BJ (cell line): ENCODE measurements around the gene TSPAN31. TPM values are rescaled to one million over a fixed set of nuclear protein-coding genes. Genes with fewer than 3 reads are reported as not detected.

Source experiments
- CTCF ChIA-PET: fragments of 350-600 bp; formaldehyde crosslinking; extraction: SDS; loops from one replicate; lab custom pipeline; 2021; ENCODE audit warnings: antibody characterized with exemption, inconsistent platforms; lab: Yijun Ruan, JAX
- POLR2A ChIA-PET: fragments of 300-600 bp; sonication (Branson Sonifier 250); formaldehyde crosslinking; extraction: SDS; loops from one replicate; lab custom pipeline; 2021; ENCODE audit warnings: antibody characterized with exemption; lab: Charles Lee
- DNase-seq: peaks from one replicate; pipeline ENCODE4 v3.0.0-alpha.2; 2011; ENCODE audit warnings: low read depth
- H3K27me3 ChIP-seq: 2 replicates; pipeline ENCODE4 v1.6.0; 2011; ENCODE audit warnings: low read length; ENCODE audit not compliant: control insufficient read depth, insufficient read depth
- H3K36me3 ChIP-seq: 2 replicates; pipeline ENCODE4 v1.5.1; 2011; ENCODE audit warnings: low read length; ENCODE audit not compliant: control insufficient read depth, insufficient read depth
- H3K4me3 ChIP-seq: 2 replicates; pipeline ENCODE4 v1.5.1; 2011; ENCODE audit warnings: low read depth, mild to moderate bottlenecking, control low read depth, low read length
- polyA plus RNA-seq: library from polyadenylated mRNA; depleted of rRNA; stranded (reverse); fragments of >200 nt; gene quantifications from 2 replicates; pipeline ENCODE4 v1.2.3, GENCODE V29; 2011
- TF ChIP-seq, protein P1 (sequence below): IDR thresholded peaks from 2 replicates; pipeline ENCODE4 v1.5.1; 2011; ENCODE audit warnings: low read depth, mild to moderate bottlenecking, control low read depth, inconsistent platforms, low read length, moderate library complexity; ENCODE audit not compliant: insufficient read depth

The TSPAN31 gene
- polyA plus RNA-seq, 1 experiment = 25.7 TPM

DNA sequence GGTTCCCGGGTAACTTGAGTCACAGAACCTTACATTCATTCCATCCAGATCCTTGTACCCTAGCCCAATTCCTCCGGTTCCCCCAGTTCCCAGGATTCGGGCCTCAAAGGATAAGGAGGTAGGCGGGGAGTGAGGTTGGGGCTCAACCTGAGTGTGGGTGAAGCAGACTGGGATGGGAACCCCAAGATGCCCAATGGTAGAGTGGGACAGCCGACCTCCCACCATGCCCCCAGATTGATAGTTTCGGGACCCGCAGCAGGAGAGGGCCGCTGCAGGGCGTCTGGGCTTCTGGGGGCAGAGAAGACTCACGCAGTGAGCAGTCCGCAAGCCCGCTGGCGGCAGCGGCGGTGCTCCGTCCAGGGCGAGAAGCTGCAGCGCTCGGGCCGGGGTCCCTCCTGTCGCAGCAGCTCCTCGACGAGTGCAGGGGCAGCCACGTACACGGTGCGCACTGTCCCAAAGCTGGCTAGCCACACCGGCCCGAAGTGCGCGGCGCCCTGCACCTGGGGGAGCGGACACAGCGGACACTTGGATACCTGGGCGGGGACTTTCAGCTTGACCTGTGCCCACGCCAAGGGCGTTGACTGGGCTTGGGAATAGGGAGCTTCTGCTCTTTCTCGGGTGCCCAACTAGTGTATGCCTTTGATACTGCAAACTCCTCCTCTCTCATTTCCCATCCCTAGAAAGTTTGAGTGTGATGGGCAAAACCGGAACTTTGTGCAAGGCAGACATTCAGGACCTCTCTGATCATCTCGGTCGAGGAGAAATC, 21.0 kb downstream of the TSPAN31 start:
- Histone ChIP-seq H3K36me3 (peaks cover 2% of the 10 kb centered on the region; the same call in 1 of the 2 replicates), H3K27me3 (peaks cover 8% of the 10 kb centered on the region; the same call in 1 of the 2 replicates), H3K4me3 (peak overlapping the region; percentile 11; the same call in 1 of the 2 replicates)
- CTCF ChIA-PET = interaction anchor here (1.5 to 2.0 kb wide), 3 partner anchors 9 to 71 kb away, joined by 3 to 12 read pairs (median 3); no protein-coding TSS in a partner anchor
- TF ChIP-seq, protein P1, sequence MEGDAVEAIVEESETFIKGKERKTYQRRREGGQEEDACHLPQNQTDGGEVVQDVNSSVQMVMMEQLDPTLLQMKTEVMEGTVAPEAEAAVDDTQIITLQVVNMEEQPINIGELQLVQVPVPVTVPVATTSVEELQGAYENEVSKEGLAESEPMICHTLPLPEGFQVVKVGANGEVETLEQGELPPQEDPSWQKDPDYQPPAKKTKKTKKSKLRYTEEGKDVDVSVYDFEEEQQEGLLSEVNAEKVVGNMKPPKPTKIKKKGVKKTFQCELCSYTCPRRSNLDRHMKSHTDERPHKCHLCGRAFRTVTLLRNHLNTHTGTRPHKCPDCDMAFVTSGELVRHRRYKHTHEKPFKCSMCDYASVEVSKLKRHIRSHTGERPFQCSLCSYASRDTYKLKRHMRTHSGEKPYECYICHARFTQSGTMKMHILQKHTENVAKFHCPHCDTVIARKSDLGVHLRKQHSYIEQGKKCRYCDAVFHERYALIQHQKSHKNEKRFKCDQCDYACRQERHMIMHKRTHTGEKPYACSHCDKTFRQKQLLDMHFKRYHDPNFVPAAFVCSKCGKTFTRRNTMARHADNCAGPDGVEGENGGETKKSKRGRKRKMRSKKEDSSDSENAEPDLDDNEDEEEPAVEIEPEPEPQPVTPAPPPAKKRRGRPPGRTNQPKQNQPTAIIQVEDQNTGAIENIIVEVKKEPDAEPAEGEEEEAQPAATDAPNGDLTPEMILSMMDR = no peak
- DNase-seq = no peak
- POLR2A ChIA-PET = interaction anchor here (0.5 kb wide), 1 partner anchor 81 kb away, joined by 6 read pairs; the partner anchor contains the start of gene CTDSP2

DNA sequence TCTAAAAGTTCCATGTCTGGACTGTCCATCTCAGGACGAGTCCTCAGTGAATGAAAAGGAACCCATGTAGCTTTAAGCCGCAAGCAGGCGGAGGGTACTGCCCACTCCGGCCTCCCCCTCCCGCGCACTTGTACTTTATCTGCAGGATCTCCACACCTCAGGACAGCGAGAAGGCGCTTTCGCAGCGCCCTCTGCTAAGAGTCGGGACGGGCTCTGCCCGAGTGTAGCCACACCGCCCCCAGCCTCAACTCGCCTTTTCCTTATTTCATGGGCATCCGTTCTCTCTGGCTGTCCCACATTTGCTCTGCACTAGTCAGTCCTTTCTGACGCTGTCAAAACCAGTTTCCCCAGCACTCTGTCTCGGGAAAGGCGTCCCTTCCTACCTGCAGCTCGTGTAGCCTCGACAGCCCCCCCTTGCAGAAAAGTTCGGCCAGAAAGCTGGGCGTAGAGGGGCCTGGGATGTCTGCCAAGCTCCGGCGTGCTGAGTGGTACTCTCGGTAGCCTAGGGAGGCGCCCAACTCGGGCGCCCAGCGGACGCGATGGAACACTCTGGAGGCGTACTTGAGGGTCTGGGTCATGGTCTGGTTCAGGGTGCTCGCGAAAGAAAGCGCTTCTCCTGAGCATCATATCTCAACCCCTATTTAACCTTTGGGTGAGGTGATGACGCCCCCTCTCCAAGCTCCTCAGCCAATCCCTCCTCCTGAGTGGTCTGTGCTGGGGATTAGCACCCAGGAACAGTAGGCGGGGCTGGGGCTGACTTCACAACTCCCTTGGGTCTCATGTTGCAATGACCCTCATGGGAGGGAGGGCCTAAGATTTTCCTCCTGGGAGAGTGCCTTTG, 21.8 kb downstream of the TSPAN31 start, which contains the start of gene CYP27B1:
TSS of gene CYP27B1 (minus strand) at position 615 of the 841 bp plus-strand sequence. CDS start at position 578, 37 bp downstream.
- no peak for DNase-seq
- CTCF ChIA-PET = interaction anchor here (0.5 to 2.0 kb wide), 5 partner anchors 10 to 70 kb away, joined by 3 to 12 read pairs (median 3); no protein-coding TSS in a partner anchor

DNA sequence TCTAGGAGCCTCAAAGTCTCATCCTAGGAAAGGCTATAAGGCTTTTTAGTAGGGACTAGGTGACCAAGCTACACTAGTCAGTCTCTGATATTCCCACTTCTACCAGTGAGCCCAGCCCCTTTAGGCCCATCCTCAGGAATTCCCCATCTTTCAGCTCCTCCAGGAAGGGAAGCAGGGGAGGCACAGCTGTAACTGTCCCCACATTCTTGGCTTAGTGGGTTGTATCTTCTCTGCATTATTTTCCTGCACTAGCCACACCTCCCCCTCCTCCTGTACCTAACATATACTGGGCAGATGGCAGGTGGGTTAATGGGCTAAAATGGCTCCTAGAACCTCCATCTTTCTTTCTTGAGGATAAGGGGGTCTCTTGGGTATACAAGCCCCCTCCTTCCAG, 22.5 kb downstream of the TSPAN31 start:
- ChIA-PET POLR2A (no interaction called here), CTCF (interaction anchor here (1.1 to 2.0 kb wide), 5 partner anchors 11 to 70 kb away, joined by 3 to 12 read pairs (median 3); no protein-coding TSS in a partner anchor)
- H3K27me3 ChIP-seq = peaks cover 8% of the 10 kb centered on the region; the same call in 1 of the 2 replicates

More for the DNA sequence above, 21.8 kb downstream of the TSPAN31 start, which contains the start of gene CYP27B1:
- Histone ChIP-seq H3K4me3 (peak within 1 kb of the TSS; percentile 11), H3K36me3 (peaks cover 2% of the 10 kb centered on the region; the same call in 1 of the 2 replicates), H3K27me3 (peaks cover 8% of the 10 kb centered on the region; the same call in 1 of the 2 replicates)
- POLR2A ChIA-PET = interaction anchor here (0.5 kb wide), 1 partner anchor 80 kb away, joined by 6 read pairs; the partner anchor contains the start of gene CTDSP2
- TF ChIP-seq, protein P1 = 0 out of 2 replicates have a peak, but pooled peaks have one; percentile 5

DNA sequence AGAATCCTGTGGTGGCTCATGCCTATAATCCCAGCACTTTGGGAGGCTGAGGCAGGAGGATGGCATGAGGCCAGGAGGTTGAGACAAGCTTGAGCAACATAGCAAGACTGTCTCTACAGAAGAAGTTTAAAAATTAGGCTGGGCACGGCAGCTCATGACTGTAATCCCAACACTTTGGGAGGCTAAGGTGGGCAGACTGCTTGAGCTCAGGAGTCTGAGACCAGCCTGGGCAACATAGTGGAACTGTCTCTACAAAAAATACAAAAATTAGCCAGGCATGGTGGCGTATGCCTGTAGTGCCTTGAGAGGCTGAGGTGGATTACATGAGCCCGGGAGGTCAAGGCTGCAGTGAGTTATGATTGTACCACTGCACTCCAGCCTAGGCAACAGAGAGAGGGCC, 23.0 kb downstream of the TSPAN31 start:
- TF ChIP-seq, protein P1 = no peak
- ChIA-PET CTCF (interaction anchor here (1.1 to 2.0 kb wide), 4 partner anchors 11 to 42 kb away, joined by 3 to 12 read pairs (median 4); no protein-coding TSS in a partner anchor), POLR2A (no interaction called here)
- no peak overlapping the region for H3K4me3 ChIP-seq
- DNase-seq = no peak
- peaks cover 2% of the 10 kb centered on the region; the same call in 1 of the 2 replicates for H3K36me3 ChIP-seq
- H3K27me3 ChIP-seq = peaks cover 8% of the 10 kb centered on the region; the same call in 1 of the 2 replicates

More for the DNA sequence above, 22.5 kb downstream of the TSPAN31 start:
- no peak for DNase-seq
- Histone ChIP-seq H3K36me3 (peaks cover 2% of the 10 kb centered on the region; the same call in 1 of the 2 replicates), H3K4me3 (no peak overlapping the region)
- TF ChIP-seq, protein P1 = no peak
